ENCODE measurements around the gene TEX29.

Gene TEX29

GRCh38 chr13:111370570-111371535 is 50.4 kb downstream of the TEX29 start:
- DNase-seq (ENCODE audit: low read depth) = no peak

GRCh38 chr13:111371720-111372119 is 51.3 kb downstream of the TEX29 start:
- no peak for DNase-seq (ENCODE audit: low read depth)

GRCh38 chr13:111372651-111373425 is 52.4 kb downstream of the TEX29 start:
- no peak for DNase-seq (ENCODE audit: low read depth)

GRCh38 chr13:111373486-111373885 is 53.0 kb downstream of the TEX29 start:
- no peak for DNase-seq (ENCODE audit: low read depth)

GRCh38 chr13:111380431-111380830 is 60.0 kb downstream of the TEX29 start:
- DNase-seq (ENCODE audit: low read depth) = no peak

- DNase-seq (ENCODE audit: low read depth) = no peak
Observed at GRCh38 chr13:111382411-111382810, 62.0 kb downstream of the TEX29 start.

- DNase-seq (ENCODE audit: low read depth) = no peak
Observed at GRCh38 chr13:111382877-111383276, 62.4 kb downstream of the TEX29 start.

GRCh38 chr13:111383591-111384440 is 63.4 kb downstream of the TEX29 start:
- DNase-seq (ENCODE audit: low read depth) = no peak

GRCh38 chr13:111384441-111385182 is 64.2 kb downstream of the TEX29 start:
- no peak for DNase-seq (ENCODE audit: low read depth)

GRCh38 chr13:111385183-111385857 is 64.9 kb downstream of the TEX29 start:
- no peak for DNase-seq (ENCODE audit: low read depth)

GRCh38 chr13:111387026-111387871 is 66.8 kb downstream of the TEX29 start:
- DNase-seq (ENCODE audit: low read depth) = no peak

- DNase-seq (ENCODE audit: low read depth) = no peak
Observed at GRCh38 chr13:111387945-111388600, 67.6 kb downstream of the TEX29 start.

- no peak for DNase-seq (ENCODE audit: low read depth)
Observed at GRCh38 chr13:111388851-111389500, 68.5 kb downstream of the TEX29 start.

GRCh38 chr13:111389621-111390521 is 69.4 kb downstream of the TEX29 start:
- no peak for DNase-seq (ENCODE audit: low read depth)

GRCh38 chr13:111390522-111391270 is 70.3 kb downstream of the TEX29 start:
- no peak for DNase-seq (ENCODE audit: low read depth)

GRCh38 chr13:111392486-111392885 is 72.0 kb downstream of the TEX29 start:
- DNase-seq (ENCODE audit: low read depth) = no peak

- DNase-seq (ENCODE audit: low read depth) = no peak
Observed at GRCh38 chr13:111393221-111393790, 72.9 kb downstream of the TEX29 start.
